NCI-H2227 (cell line): Measurements from ENCODE around the gene PIGV.
A peak's percentile ranks its signal among the peaks of the same experiment; 100 is the strongest.

Experiments
- DNase-seq: peaks from one replicate; lab custom pipeline; 2025; ENCODE audit not compliant: unreplicated experiment; lab: John Stamatoyannopoulos, UW

The PIGV gene

GRCh38 chr1:26787706-26788514 is at the start of gene PIGV:
Gene PIGV (plus strand): TSS chr1:26787950. CDS start chr1:26790816, 2,866 bp downstream.
- peak; percentile 95 for DNase-seq

- DNase-seq = no peak
These were observed 48.3 kb upstream of the PIGV start for GRCh38 chr1:26739329-26739914.

- DNase-seq = no peak
These were observed 47.6 kb upstream of the PIGV start for GRCh38 chr1:26740023-26740634.

GRCh38 chr1:26740952-26741351 is 46.8 kb upstream of the PIGV start:
- no peak for DNase-seq

- no peak for DNase-seq
These were observed 44.2 kb upstream of the PIGV start for GRCh38 chr1:26743426-26744059.

- DNase-seq = no peak
These were observed 43.4 kb upstream of the PIGV start for GRCh38 chr1:26744075-26744959.

- DNase-seq = no peak
These were observed 42.6 kb upstream of the PIGV start for GRCh38 chr1:26745191-26745590.

- DNase-seq = no peak
These were observed 40.7 kb upstream of the PIGV start for GRCh38 chr1:26747048-26747447.

GRCh38 chr1:26748351-26748750 is 39.4 kb upstream of the PIGV start:
- no peak for DNase-seq

- no peak for DNase-seq
These were observed 38.3 kb upstream of the PIGV start for GRCh38 chr1:26749458-26749857.

- no peak for DNase-seq
These were observed 37.3 kb upstream of the PIGV start for GRCh38 chr1:26750428-26750827.

- no peak for DNase-seq
These were observed 35.2 kb upstream of the PIGV start for GRCh38 chr1:26752519-26752918.

GRCh38 chr1:26754086-26754874 is 33.5 kb upstream of the PIGV start:
- no peak for DNase-seq

GRCh38 chr1:26758358-26758757 is 29.4 kb upstream of the PIGV start:
- no peak for DNase-seq

- no peak for DNase-seq
These were observed 28.2 kb upstream of the PIGV start for GRCh38 chr1:26759531-26759930.

GRCh38 chr1:26761217-26761616 is 26.5 kb upstream of the PIGV start:
- no peak for DNase-seq

GRCh38 chr1:26767714-26768113 is 20.0 kb upstream of the PIGV start:
- DNase-seq = no peak

GRCh38 chr1:26768755-26769154 is 19.0 kb upstream of the PIGV start:
- peak; percentile 38 for DNase-seq

- no peak for DNase-seq
These were observed 16.5 kb upstream of the PIGV start for GRCh38 chr1:26771285-26771642.
